Esophagus muscularis mucosa (tissue), 4 donors: ENCODE measurements around the gene PML. TPM values are rescaled to one million over a fixed set of nuclear protein-coding genes. Genes with fewer than 3 reads are reported as not detected.
"Not testable (repeated sequence)": the region's sequence is repeated elsewhere in the genome, so short reads cannot be mapped to it uniquely, and the experiment has no call there.

ENCODE experiments used
- DNase-seq: peaks from one replicate; pipeline ENCODE4 v3.0.0-alpha.2; 2017; ENCODE audit errors: extremely low spot score
- H3K27ac ChIP-seq, 4 donors: fragments of 200-600 bp; sonication (generic); replicated peaks in 1 of 4; 1 replicate in 3 of 4; 2 replicates in 1 of 4; pipeline ENCODE4 v1.5.1; 2016 to 2019; ENCODE audit warnings: mild to moderate bottlenecking in 1 of 4
- H3K27me3 ChIP-seq, 4 donors: fragments of 200-600 bp; sonication (generic); one replicate each; pipeline versions ENCODE4 v1.5.1 to v1.6.0; 2016 to 2019
- H3K36me3 ChIP-seq, 4 donors: fragments of 200-600 bp; sonication (generic); one replicate each; pipeline ENCODE4 v1.5.1; 2016 to 2019
- H3K4me1 ChIP-seq, 4 donors: fragments of 200-600 bp; sonication (generic); one replicate each; pipeline ENCODE4 v1.5.1; 2016 to 2019
- H3K4me3 ChIP-seq, 4 donors: fragments of 200-600 bp; sonication (generic); 1 replicate in 2 of 4; 2 replicates in 2 of 4; pipeline ENCODE4 v1.5.1; 2016 to 2019; ENCODE audit warnings: mild to moderate bottlenecking in 4 of 4, moderate library complexity in 1 of 4
- H3K9me3 ChIP-seq, 4 donors: fragments of 200-600 bp; sonication (generic); 1 replicate in 3 of 4; 2 replicates in 1 of 4; pipeline ENCODE4 v1.5.1; 2016 to 2019
- EP300 ChIP-seq: sonication (generic); formaldehyde crosslinking; IDR thresholded peaks from one replicate; pipeline ENCODE4 v1.6.1; 2017; ENCODE audit warnings: antibody characterized with exemption
- POLR2A ChIP-seq: fragments of 450-650 bp; IDR thresholded peaks from one replicate; pipeline ENCODE4 v1.6.1; 2017; ENCODE audit warnings: antibody characterized with exemption, moderate library complexity, mild to moderate bottlenecking, low read depth
- POLR2AphosphoS5 ChIP-seq, 2 donors: sonication (generic); formaldehyde crosslinking; IDR thresholded peaks; one replicate each; pipeline ENCODE4 v1.6.1; 2017; ENCODE audit warnings: antibody characterized with exemption in 2 of 2
- WGBS: methylation state at CpG from one replicate; pipeline ENCODE4 v1.1.5; 2018; 5-methylcytosine and 5-hydroxymethylcytosine counted together
- intact Hi-C: fragments of 100-400 bp; cut with DNase I; formaldehyde crosslinking; loops from one replicate; pipeline ENCODE4 v1.15.1; 2023
- total RNA-seq, 4 donors: library from RNA; depleted of rRNA; stranded (reverse); fragments of >200 nt; gene quantifications; one replicate each; pipeline versions ENCODE4 v1.1.0 to v1.2.1, GENCODE V29; 2016
- TF ChIP-seq, protein P1 (sequence below), 3 experiments: fragments of 200-600 bp in 2 of 3; fragments of 450-650 bp in 1 of 3; sonication (generic) in 2 of 3; IDR thresholded peaks; one replicate each; pipeline ENCODE4 v1.5.1; 2017 to 2019; ENCODE audit warnings: antibody characterized with exemption in 3 of 3, mild to moderate bottlenecking in 2 of 3, moderate library complexity in 1 of 3

The PML gene
- total RNA-seq, 4 donors from 2014 or later, result 48.0 to 61.6 (median 57.2) TPM

DNA sequence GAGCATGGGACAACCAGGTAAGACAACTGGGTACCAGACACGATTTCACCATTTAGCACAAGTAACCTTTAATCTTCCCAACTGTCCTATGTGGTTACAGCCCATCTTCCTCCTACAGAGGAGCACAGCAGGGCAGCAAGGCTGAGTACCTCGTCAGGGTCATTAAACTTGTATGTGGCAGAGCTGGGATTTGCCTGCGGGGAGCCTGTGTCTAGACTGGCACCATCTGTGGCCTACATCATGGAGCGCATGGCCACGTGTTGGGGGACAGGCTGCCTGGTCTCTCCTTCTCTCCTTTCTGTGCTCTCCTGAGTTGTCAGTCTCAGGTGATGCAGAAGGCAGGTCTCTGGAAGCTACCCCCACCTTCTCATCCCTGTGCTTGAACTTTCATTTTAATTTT, 55.6 kb downstream of the PML start:
- TF ChIP-seq, protein P1, sequence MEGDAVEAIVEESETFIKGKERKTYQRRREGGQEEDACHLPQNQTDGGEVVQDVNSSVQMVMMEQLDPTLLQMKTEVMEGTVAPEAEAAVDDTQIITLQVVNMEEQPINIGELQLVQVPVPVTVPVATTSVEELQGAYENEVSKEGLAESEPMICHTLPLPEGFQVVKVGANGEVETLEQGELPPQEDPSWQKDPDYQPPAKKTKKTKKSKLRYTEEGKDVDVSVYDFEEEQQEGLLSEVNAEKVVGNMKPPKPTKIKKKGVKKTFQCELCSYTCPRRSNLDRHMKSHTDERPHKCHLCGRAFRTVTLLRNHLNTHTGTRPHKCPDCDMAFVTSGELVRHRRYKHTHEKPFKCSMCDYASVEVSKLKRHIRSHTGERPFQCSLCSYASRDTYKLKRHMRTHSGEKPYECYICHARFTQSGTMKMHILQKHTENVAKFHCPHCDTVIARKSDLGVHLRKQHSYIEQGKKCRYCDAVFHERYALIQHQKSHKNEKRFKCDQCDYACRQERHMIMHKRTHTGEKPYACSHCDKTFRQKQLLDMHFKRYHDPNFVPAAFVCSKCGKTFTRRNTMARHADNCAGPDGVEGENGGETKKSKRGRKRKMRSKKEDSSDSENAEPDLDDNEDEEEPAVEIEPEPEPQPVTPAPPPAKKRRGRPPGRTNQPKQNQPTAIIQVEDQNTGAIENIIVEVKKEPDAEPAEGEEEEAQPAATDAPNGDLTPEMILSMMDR (IDR thresholded peaks at IDR 0.05), result no peak
- TF ChIP-seq POLR2AphosphoS5 (IDR thresholded peaks at IDR 0.05), result no peak
- no peak for TF ChIP-seq EP300
- TF ChIP-seq POLR2A, result no peak
- no peak for DNase-seq
- no peaks in the 10 kb centered on the region for H3K27me3 ChIP-seq
- whole genome bisulfite sequencing, result 98% methylated on average over 5 of the region's 5 CpGs
- H3K36me3 ChIP-seq, result peaks cover 0 to 7% (median 6%) of the 10 kb centered on the region in 4 donors
- no peaks in the 10 kb centered on the region for H3K9me3 ChIP-seq
- H3K4me1 ChIP-seq, result peaks cover 24 to 59% (median 57%) of the 10 kb centered on the region in 4 donors
- H3K27ac ChIP-seq, result peak overlapping the region; percentile 73 to 84 (median 78)
- H3K4me3 ChIP-seq, result no peak overlapping the region
- intact Hi-C loops, result loop anchor here (5.0 kb wide), 1 partner anchor 77 kb away; no protein-coding TSS in a partner anchor

DNA sequence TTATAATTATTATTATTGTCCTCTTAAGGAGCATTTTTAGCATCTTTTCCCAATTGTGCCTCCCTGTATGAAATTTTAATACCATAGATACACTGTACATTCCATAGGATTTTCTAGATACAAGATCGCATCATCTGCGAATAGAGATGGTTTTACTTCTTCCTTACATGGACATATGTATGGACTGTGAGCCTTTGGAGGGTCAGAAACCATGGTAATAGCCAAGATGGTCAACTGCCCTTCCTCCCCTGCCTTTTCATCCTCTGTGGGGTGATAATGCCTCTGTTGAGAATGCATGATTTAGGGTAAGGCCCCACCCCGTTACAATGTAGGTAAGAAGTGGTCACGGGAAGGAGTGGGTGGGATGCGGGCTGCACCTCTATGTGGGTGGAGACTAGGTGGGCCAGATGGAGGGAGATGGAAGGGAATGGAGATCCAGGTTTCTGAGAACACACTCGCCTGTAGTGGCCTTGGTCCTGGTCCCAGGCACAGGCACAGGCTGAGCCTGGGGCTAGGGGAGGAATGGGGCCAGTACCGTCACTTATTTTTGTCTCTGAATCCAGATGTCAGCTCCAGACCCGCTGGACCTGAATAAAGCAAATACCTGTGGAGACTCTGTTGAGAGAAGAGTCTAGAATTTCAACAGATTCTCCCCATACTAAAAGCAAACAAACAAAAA, 56.2 kb downstream of the PML start:
- Histone ChIP-seq H3K27me3 (no peaks in the 10 kb centered on the region), H3K4me1 (peaks cover 24 to 59% (median 57%) of the 10 kb centered on the region in 4 donors), H3K4me3 (peak overlapping the region in 1 of 4 donors; percentile 9), H3K9me3 (no peaks in the 10 kb centered on the region), H3K27ac (peak overlapping the region; percentile 73 to 84 (median 78)), H3K36me3 (peaks cover 0 to 2% (median under 1%) of the 10 kb centered on the region in 4 donors)
- TF ChIP-seq POLR2AphosphoS5 (IDR thresholded peaks at IDR 0.05) (no peak), EP300 (no peak), POLR2A (no peak)
- TF ChIP-seq, protein P1 (IDR thresholded peaks at IDR 0.05), result no peak
- intact Hi-C loops, result loop anchor here (5.0 kb wide), 1 partner anchor 77 kb away; no protein-coding TSS in a partner anchor
- WGBS, result 78% methylated on average over 8 of the region's 8 CpGs
- no peak for DNase-seq

DNA sequence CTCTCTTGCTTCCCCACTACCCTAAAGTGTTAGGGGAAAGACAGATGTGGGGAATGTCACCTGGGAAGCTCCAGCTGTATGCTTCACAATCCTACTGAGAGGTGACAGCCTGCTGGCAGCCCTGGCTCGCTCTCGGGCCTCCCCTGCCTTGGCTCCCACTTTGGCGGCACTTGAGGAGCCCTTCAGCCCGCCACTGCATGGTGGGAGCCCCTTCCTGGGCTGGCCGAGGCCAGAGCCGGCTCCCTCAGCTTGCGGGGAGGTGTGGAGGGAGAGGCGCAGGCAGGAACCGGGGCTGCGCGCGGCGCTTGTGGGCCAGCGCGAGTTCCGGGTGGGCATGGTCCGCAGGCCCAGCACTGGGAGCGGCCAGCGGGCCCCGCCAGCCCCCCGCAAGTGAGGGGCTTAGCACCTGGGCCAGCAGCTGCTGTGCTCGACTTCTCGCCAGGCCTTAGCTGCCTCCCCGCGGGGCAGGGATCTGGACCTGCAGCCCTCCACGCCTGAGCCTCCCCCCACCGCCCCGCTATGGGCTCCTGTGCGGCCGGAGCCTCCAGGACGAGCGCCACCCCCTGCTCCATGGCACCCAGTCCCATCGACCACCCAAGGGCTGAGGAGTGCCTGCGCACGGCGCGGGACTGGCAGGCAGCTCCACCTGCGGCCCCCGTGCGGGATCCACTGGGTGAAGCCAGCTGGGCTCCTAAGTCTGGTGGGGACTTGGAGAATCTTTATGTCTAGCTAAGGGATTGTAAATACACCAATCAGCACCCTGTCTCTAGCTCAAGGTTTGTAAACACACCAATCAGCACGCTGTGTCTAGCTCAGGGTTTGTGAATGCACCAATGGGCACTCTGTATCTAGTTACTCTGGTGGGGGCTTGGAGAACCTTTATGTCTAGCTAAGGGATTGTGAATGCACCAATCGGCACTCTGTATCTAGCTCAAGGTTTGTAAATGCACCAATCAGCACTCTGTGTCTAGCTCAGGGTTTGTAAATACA, 58.0 kb downstream of the PML start:
- not testable (repeated sequence) for H3K27me3 ChIP-seq, DNase-seq, H3K9me3 ChIP-seq, H3K4me3 ChIP-seq, H3K36me3 ChIP-seq
- WGBS, result 93% methylated on average over 33 of the region's 42 CpGs
- Histone ChIP-seq H3K4me1 (peaks cover 24 to 58% (median 57%) of the 10 kb centered on the region in 4 donors), H3K27ac (peak overlapping the region; percentile 73 to 84 (median 78))
- intact Hi-C loops, result loop anchor here (5.0 kb wide), 1 partner anchor 75 kb away; no protein-coding TSS in a partner anchor

DNA sequence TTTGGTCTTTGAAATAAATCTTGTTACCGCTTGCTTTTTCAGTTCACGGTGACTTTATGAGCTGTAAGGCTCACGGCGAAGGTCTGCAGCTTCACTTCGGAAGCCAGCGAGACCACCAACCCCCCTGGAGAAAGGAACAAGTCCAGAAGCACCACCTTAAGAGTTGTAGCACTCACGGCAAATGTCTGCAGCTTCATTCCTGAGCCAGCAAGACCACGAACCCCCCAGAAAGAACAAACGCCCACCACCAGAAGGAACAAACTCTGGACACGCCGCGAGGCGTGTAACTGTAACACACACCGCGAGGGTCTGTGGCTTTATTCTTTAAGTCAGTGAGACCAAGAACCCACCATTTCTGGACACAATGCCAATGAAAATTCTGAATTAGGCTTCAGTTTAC, 59.0 kb downstream of the PML start:
- Histone ChIP-seq H3K9me3 (no peaks in the 10 kb centered on the region), H3K4me1 (peaks cover 19 to 50% (median 48%) of the 10 kb centered on the region in 4 donors), H3K4me3 (no peak overlapping the region), H3K36me3 (peaks cover 0 to 5% (median 0%) of the 10 kb centered on the region in 4 donors), H3K27me3 (no peaks in the 10 kb centered on the region), H3K27ac (peak overlapping the region in 2 of 4 donors; percentile 30 to 41)
- TF ChIP-seq POLR2A (no peak), EP300 (no peak), POLR2AphosphoS5 (IDR thresholded peaks at IDR 0.05) (no peak)
- TF ChIP-seq, protein P1 (IDR thresholded peaks at IDR 0.05), result no peak
- 83% methylated on average over 15 of the region's 15 CpGs for WGBS
- intact Hi-C loops, result loop anchor here (5.0 kb wide), 1 partner anchor 74 kb away; no protein-coding TSS in a partner anchor
- no peak for DNase-seq
